HUES6 (cell line): ENCODE data around the gene LRRC41.

Experiments
- H3K27ac ChIP-seq: 2 replicates; pipeline ENCODE4 v1.7.0; 2013; ENCODE audit warnings: low read depth, mild to moderate bottlenecking, low read length, inconsistent platforms
- H3K27me3 ChIP-seq: 2 replicates; pipeline ENCODE4 v1.6.1; 2013; ENCODE audit warnings: low read length; ENCODE audit not compliant: control insufficient read depth, insufficient read depth
- H3K36me3 ChIP-seq: 2 replicates; pipeline ENCODE4 v1.6.1; 2013; ENCODE audit warnings: low read length; ENCODE audit not compliant: control insufficient read depth, insufficient read depth
- H3K4me1 ChIP-seq: 2 replicates; pipeline ENCODE4 v1.6.1; 2013; ENCODE audit warnings: low read length; ENCODE audit not compliant: control insufficient read depth, insufficient read depth
- H3K4me3 ChIP-seq: 2 replicates; pipeline ENCODE4 v1.5.1; 2013; ENCODE audit warnings: low read depth, low read length
- H3K9ac ChIP-seq: one replicate; pipeline ENCODE4 v1.6.1; 2013; ENCODE audit warnings: mild to moderate bottlenecking, low read length
- H3K9me3 ChIP-seq: 2 replicates; pipeline ENCODE4 v1.6.1; 2013; ENCODE audit warnings: low read depth, low read length; ENCODE audit not compliant: control insufficient read depth, insufficient read depth

LRRC41 gene, protein sequence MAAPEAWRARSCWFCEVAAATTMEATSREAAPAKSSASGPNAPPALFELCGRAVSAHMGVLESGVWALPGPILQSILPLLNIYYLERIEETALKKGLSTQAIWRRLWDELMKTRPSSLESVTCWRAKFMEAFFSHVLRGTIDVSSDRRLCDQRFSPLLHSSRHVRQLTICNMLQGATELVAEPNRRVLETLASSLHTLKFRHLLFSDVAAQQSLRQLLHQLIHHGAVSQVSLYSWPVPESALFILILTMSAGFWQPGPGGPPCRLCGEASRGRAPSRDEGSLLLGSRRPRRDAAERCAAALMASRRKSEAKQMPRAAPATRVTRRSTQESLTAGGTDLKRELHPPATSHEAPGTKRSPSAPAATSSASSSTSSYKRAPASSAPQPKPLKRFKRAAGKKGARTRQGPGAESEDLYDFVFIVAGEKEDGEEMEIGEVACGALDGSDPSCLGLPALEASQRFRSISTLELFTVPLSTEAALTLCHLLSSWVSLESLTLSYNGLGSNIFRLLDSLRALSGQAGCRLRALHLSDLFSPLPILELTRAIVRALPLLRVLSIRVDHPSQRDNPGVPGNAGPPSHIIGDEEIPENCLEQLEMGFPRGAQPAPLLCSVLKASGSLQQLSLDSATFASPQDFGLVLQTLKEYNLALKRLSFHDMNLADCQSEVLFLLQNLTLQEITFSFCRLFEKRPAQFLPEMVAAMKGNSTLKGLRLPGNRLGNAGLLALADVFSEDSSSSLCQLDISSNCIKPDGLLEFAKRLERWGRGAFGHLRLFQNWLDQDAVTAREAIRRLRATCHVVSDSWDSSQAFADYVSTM

DNA sequence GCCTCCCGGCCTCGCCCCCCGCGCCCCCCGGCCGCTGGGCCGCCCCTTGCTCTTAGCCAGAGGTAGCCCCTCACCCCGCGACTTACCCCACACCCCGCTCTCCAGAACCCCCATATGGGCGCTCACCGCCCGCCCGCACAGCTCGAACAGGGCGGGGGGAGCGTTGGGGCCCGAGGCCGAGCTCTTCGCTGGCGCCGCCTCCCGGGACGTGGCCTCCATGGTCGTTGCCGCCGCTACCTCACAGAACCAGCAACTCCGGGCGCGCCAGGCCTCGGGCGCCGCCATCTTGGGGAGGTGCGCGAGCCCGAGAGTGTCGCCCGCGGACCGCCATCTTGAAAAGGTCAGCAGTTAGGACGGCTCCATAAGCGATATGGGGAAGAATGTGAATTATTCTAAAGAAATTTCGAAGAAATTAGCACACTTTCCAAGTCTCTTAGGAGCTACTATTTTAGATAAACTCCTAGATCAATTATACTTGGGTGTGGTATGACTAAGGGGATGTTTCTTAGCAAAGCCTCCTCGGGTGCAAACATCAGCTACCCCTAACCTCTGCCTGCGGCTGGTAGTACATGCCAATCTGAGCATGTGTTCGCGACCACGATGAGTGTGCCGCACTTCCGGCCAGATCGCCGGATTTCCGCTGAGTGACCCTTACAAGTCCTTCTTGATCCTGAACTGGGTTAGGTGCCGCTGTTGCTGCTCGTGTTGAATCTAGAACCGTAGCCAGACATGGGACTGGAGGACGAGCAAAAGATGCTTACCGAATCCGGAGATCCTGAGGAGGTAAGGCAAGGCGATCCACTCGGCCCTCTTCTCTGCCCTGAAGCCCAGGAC is at the start of gene LRRC41, which contains the start of gene UQCRH:
Gene LRRC41 (minus strand): TSS at position 579 of the 834 bp plus-strand sequence. CDS start 294 bp downstream, at position 285.
Gene UQCRH (plus strand): TSS at position 661 of the 834 bp plus-strand sequence. CDS start 69 bp downstream, at position 730.
- peaks cover 40% of the 10 kb centered on the region for H3K4me1 ChIP-seq
- no peaks in the 10 kb centered on the region for H3K9me3 ChIP-seq
- H3K27ac ChIP-seq, result peak within 1 kb of the TSS; percentile 99
- peak within 1 kb of the TSS; percentile 85 for H3K4me3 ChIP-seq
- H3K27me3 ChIP-seq, result no peaks in the 10 kb centered on the region
- H3K36me3 ChIP-seq, result peaks cover 15% of the 10 kb centered on the region
- H3K9ac ChIP-seq, result peak within 1 kb of the TSS; percentile 93

DNA sequence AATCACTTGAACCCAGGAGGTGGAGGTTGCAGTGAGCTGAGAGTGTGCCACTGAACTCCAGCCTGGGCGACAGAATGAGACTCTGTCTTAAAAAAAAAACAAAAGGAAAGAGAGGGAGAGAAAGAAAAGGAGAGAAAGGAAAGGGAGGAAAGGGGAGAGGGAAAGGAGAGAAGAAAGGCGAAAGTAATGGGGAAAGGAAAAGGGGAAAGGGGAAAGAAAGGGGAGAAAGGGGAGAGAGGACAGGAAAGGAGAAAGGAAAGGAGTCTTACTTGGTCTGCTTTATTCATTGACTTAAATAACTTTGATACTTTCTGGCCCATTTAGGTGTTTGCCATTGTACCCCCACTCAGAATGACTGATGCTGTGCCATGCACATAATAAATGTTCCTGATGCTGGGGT is 48.9 kb upstream of the LRRC41 start:
- no peak overlapping the region for H3K27ac ChIP-seq
- H3K9me3 ChIP-seq, result no peaks in the 10 kb centered on the region
- H3K27me3 ChIP-seq, result no peaks in the 10 kb centered on the region
- no peak overlapping the region for H3K4me3 ChIP-seq
- H3K36me3 ChIP-seq, result peaks cover 65% of the 10 kb centered on the region
- no peak overlapping the region for H3K9ac ChIP-seq
- no peaks in the 10 kb centered on the region for H3K4me1 ChIP-seq

DNA sequence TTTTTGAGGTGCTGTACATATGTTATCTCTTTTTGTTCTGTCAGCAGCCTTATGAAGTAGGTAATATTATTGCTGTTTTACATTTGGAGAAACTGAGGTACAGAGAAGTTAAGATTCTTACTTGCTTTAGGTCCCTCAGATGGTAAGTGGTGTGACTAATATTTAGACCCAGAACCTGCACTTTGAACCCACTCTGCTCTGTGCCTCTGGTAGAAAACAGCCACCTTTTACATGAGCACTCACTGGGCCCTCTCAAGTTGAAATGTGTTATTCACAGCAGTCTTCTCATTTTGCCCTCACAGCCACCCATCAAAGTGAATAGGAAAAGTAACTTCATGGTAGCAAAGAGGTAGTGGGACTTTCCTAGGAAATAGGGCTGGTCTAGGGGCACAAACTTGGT is 41.9 kb upstream of the LRRC41 start:
- Histone ChIP-seq H3K27me3 (no peaks in the 10 kb centered on the region), H3K9me3 (no peaks in the 10 kb centered on the region), H3K36me3 (peaks cover 53% of the 10 kb centered on the region), H3K27ac (no peak overlapping the region), H3K9ac (no peak overlapping the region), H3K4me1 (peaks cover 7% of the 10 kb centered on the region; the same call in 1 of the 2 replicates), H3K4me3 (no peak overlapping the region)

DNA sequence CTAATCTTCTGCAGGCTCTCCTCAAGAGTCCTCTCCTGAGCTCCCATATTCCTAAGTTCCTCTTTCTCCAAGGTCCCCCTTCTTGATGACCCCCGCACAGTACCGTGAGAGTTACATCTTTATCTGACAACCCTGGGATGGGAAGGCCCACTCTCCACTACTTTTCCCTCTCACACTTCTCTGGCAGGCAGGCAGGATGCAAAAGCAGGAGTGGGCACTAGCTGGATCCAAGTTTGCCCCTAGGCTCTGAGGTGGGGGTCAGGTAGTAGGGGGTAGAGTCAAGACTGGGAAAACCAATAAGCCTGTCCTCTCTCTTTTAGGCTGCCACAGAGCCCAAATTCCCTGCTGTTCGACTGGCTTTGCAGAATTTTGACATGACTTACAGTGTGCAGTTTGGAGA is 41.1 kb upstream of the LRRC41 start:
- no peak overlapping the region for H3K4me3 ChIP-seq
- H3K9me3 ChIP-seq, result no peaks in the 10 kb centered on the region
- peaks cover 45% of the 10 kb centered on the region for H3K36me3 ChIP-seq
- H3K9ac ChIP-seq, result no peak overlapping the region
- H3K27ac ChIP-seq, result no peak overlapping the region
- peaks cover 10% of the 10 kb centered on the region; the same call in 1 of the 2 replicates for H3K4me1 ChIP-seq
- no peaks in the 10 kb centered on the region for H3K27me3 ChIP-seq

DNA sequence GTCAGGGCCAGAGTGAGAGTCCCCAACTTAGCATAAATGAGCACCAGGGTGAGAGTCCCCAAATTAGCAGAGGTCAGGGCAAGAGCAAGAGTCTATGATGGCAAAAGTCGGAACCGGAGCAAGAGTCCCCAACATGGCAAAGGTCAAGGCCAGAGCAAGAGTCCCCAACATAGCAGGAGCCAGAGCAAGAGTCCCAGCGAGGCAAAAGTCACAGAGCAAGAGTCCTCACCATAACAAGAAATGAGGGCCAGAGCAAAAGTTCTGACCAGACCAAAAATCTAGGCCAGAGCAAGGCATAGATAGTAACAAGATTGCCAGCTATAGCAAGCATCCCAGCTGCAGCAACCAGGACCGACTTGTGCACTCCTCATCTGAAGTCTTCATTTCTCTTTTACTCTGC is 40.3 kb upstream of the LRRC41 start:
- H3K27me3 ChIP-seq, result no peaks in the 10 kb centered on the region
- H3K9ac ChIP-seq, result no peak overlapping the region
- H3K9me3 ChIP-seq, result no peaks in the 10 kb centered on the region
- no peak overlapping the region for H3K27ac ChIP-seq
- H3K4me1 ChIP-seq, result peaks cover 12% of the 10 kb centered on the region; the same call in 1 of the 2 replicates
- H3K4me3 ChIP-seq, result no peak overlapping the region
- H3K36me3 ChIP-seq, result peaks cover 40% of the 10 kb centered on the region

DNA sequence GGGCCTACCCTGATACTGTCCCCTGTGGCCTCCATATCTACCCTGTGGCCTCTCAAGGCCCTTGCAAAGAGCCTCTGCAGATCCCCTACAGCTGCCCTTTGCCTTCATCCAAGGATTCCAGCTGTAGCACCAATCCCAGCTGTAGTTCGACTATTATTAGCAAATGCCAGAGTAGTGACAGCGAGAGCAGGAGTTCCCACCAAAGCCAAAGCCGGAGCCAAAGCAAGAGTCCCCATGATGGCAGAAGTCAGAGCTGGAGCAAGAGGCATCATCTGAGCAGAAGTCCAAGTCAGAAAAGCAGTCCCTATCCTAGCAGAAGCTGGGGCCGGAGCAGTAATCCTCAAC is 39.9 kb upstream of the LRRC41 start:
- Histone ChIP-seq H3K27me3 (no peaks in the 10 kb centered on the region), H3K36me3 (peaks cover 38% of the 10 kb centered on the region), H3K27ac (no peak overlapping the region), H3K4me3 (no peak overlapping the region), H3K4me1 (peaks cover 12% of the 10 kb centered on the region; the same call in 1 of the 2 replicates), H3K9ac (no peak overlapping the region), H3K9me3 (no peaks in the 10 kb centered on the region)

DNA sequence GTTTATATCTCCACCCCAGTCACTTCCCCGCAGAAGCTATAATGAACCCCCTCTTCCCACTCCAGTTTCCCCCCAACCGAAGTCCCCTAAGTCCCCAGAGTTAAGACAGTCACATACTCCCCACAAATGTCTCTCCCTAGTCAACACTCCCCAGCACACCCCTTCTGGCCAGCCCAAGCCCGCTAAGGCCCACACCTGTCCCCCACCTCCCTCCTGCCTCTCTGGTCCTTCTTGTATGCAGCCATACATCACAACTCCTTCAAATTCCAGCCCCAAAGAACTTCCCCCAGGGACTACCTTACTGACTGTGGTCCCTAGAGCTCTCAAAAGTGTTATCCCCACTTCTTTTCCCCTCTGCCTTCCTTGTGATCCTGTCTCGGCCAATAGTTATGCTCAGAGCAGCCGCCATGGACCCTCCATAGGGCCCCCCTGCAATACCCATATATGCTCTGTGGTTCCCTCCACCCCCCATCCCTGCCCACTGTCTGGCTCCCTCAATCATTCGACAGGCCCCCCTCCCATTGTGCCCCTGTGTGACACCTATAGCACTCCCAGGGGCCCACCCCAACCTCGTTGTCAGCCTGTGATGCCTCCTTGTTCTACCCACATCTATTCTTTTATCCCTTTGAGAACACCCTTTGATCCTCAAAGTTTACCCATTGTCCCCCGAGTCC is 39.4 kb upstream of the LRRC41 start:
- H3K9me3 ChIP-seq, result no peaks in the 10 kb centered on the region
- H3K27ac ChIP-seq, result no peak overlapping the region
- peaks cover 12% of the 10 kb centered on the region; the same call in 1 of the 2 replicates for H3K4me1 ChIP-seq
- peaks cover 38% of the 10 kb centered on the region for H3K36me3 ChIP-seq
- H3K27me3 ChIP-seq, result no peaks in the 10 kb centered on the region
- no peak overlapping the region for H3K4me3 ChIP-seq
- no peak overlapping the region for H3K9ac ChIP-seq

DNA sequence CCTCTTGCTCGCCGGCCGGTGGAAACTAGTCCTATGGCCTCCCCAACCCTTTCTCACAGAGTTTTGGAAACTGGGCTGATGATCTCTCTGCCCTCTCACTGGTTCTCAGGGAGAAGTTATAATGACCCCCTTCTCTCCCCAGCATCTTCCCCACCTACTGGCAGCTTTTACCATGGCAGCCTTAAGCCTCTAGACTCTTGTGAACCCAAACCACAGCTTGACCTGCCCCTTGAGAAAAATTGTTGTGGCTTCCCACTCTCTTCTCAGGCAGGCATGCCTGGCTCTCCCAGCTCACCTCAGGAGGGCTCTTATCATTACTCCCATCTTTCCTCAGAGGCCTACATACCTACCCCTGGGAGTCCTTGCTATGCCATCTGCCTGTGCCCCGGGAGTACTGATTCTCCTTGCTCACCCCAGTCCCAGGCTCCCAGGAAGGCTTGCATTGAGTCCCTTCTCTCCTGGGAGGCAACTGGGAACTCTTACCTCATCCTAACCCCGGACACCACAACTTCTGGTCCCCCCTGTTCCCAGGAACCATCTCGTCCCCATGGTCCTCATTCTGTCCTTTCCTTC is 38.8 kb upstream of the LRRC41 start:
- Histone ChIP-seq H3K27ac (no peak overlapping the region), H3K9ac (peak overlapping the region; percentile 40), H3K4me1 (peaks cover 12% of the 10 kb centered on the region; the same call in 1 of the 2 replicates), H3K36me3 (peaks cover 33% of the 10 kb centered on the region), H3K4me3 (peak overlapping the region; percentile 94; the same call in 1 of the 2 replicates), H3K9me3 (no peaks in the 10 kb centered on the region), H3K27me3 (no peaks in the 10 kb centered on the region)

DNA sequence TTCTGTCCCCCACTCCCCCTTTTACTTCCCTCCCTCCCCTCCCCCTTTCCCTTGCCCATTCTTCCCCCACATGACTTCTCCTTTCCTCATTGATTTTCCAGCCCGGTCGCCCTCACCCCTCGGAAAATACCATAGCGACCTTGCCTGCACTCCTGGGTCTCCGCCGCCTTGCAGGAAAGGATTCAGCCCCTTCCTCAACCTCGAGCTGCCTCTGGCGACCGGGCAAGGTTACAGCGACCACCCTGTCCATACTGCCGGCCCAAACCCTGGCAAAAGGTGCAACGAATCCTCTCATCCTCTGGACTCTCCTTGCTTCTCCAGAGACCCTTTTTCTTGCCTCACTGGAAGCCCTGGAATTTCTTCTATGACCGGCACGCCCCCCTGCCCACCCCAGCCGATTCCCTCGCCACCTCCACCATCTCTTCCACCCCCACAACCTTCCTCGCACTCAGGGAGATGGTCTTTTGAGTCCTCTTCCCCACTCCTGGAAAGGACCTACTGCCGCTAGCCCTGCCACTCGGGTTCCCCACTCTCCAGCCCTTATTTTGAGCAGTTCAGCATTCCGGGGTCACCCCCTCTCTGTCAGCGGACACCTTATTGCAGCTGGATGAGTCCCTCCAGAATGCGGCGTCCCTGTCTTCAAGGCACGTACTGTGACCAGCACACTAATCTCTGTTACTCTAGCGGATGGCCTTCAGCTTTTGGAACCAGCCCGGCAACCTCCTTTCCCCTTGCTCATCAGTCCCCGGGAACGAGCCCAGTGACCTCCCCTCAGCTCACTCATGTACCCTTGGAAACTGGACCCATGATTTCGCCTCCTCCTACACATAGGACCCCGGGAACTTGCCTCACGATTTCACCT is 38.0 kb upstream of the LRRC41 start:
- H3K4me3 ChIP-seq, result peak overlapping the region; percentile 94
- no peaks in the 10 kb centered on the region for H3K27me3 ChIP-seq
- peak overlapping the region; percentile 99 for H3K9ac ChIP-seq
- no peaks in the 10 kb centered on the region for H3K9me3 ChIP-seq
- peaks cover 12% of the 10 kb centered on the region; the same call in 1 of the 2 replicates for H3K4me1 ChIP-seq
- H3K27ac ChIP-seq, result peak overlapping the region; percentile 41; the same call in 1 of the 2 replicates
- H3K36me3 ChIP-seq, result peaks cover 26% of the 10 kb centered on the region
